HG03175 (cell line): ENCODE measurements around the gene GPR142.
"Not testable (repeated sequence)": the region's sequence is repeated elsewhere in the genome, so short reads cannot be mapped to it uniquely, and the experiment has no call there.

Experiments used
- ATAC-seq: cut with Tn5 transposase; IDR thresholded peaks from one replicate; pipeline ENCODE4 v1.9.1; 2021; ENCODE audit warnings: mild to moderate bottlenecking, moderate library complexity; ENCODE audit not compliant: unreplicated experiment

Gene GPR142

DNA sequence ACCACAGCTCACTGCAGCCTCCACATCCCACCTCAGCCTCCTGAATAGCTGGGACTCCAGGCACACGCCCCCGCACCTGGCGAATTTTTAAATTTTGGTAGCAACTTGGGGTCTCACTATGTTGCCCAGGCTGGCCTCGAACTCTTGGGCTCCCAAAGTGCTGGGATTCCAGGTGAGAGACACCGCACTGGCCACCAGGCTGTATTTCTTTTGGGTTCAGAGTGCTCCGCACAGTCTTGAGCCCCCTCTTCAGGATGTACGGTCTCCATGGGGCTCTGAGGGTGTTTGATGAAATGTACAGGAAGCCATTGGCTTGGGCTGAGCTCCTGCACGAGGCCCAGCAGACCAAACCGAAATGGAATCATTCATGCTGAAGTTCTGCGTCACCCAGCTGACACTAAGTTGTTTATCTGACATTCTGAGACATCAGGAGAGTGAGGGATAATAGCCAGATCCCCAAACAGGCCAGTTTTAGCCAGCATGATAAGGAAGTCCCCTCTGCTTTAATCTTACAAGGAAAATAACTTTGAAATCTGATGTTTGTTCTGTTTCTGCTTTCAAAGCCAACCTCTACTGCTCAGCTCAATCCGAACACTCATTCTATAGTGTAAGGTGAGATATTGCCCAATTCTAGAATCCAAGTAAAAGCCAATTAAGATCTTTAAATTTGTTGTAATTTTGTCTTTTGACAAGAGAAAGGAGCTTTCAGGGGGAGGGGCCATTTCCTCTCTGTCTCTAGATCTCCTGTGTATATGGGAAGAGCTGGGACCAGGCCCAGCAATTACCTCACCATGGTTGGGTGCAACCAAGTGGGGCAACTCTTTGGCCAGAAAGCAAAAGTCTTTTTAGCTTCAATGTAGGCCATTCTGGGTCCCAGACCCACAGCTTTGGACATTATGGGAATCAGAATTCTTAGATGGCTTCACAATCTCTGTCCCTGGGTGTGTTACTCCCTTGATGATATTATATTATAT lies 23.7 kb downstream of the GPR142 start:
- ATAC-seq: no peak

DNA sequence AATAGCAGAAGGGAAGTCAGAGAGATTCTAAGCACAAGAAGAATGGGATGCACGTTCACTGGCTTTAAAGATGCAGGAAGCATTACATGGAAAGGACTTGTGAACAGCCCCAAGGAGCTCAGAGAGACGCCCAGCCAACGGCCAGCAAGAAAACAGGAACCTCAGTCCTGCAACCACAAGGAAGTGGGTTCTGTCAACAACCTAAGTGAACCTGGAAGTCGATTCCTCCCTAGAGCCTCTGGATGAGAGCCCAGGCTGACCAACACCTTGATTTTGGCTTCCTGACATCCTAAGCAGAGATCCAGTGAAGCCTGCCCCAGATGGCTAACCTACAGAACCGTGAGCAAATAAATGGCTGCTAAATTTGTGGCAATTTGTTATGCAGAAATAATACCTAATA lies 24.5 kb downstream of the GPR142 start:
- no peak for ATAC-seq

DNA sequence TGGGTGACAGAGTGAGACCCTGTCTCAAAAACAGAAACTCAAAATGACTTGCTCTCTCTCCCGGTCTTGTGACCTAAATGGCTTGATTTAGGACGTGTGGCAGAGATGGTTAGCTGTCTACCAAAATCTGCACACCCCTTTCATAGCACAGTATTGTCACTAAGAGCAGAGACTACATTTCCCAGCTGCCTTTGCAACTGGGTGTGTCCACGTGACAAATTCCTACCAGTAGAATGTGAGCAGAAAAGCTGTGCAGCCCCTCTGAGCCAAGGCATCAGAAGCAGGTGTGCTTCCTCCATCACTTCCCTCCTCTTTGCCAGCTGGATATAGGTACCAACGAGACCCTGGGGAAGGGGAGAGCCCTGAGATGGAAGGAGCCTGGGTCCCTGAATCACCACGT lies 25.5 kb downstream of the GPR142 start:
- no peak for ATAC-seq

DNA sequence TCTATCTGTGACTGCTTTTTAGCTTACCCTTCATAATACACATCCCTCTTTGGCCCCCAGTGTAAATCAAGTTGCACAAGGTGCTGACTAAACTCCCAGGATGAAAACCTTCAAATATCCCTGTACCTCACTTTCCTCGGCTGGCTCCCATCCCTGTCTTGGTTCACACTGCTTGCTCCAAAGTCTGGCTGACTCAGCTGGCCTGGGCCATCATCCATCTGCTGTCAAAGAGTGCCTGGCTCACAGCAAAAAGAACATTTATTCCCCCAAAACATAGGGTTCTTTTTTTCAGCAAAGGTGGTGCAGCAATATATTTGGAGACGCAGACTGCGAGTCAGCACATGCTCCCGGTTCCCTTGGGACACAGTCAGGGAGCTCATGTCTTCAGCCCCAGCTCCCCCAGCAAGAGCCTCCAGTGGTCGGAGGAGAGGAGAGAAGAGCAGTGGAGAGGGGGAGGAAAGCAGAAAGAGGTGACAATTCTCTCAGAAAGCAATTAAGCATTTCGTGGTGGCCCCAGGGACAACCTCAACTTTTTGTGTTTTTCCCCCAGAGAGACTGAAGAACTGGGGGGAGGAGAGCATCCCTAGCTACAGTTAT lies 26.1 kb downstream of the GPR142 start:
- ATAC-seq: no peak

DNA sequence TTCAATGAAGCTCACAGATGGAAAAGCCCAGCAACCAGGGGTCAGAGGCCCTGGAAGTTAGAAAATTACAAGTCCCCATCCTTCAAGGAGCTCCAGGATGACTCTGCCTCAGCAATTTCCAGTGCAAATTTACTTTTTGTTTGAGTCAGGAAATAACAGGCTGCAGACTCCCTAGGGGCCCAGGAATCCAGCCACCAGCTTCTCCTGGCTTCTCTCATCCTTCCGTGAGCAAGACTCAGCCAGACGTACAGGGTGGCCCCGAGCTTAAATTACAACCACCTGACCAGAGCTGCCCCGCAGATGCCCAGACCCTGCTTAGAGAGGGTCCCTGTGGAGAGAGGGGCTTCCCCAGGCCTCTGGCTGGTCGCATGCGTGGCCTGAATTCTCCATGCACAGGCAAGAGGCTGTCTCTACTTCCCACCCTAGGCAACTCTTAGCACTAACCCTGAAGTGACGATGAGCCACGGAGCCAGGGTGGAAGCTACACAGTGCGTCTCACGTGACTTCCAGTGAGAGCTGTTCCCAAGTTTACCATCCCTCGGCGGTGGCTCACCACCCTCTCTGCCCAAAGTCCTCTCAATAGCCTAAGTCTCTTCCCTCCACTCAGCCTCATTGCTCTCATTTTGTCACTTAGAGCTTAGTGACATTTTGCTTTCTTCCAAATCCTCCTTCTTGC lies 27.1 kb downstream of the GPR142 start:
- ATAC-seq: no peak

DNA sequence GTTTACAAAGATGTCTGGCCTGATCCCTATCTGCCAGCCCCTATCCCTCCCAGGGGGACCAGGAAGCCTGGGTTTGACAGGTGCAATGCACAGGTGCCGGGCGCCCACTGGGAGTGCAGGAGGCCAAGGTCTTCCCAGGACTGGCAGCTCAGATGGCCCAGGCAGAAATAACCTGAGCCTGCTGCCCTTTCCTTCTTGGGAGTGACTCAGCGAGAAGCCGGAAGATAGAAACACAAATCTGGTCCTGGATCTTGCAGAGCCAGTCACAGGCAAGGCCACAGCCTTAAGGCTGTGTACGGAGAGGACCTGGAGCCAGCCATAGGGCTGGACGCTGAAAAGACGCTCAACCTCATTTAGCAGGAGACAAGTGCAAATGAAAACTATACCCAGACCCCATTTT lies 27.7 kb downstream of the GPR142 start:
- no peak for ATAC-seq

DNA sequence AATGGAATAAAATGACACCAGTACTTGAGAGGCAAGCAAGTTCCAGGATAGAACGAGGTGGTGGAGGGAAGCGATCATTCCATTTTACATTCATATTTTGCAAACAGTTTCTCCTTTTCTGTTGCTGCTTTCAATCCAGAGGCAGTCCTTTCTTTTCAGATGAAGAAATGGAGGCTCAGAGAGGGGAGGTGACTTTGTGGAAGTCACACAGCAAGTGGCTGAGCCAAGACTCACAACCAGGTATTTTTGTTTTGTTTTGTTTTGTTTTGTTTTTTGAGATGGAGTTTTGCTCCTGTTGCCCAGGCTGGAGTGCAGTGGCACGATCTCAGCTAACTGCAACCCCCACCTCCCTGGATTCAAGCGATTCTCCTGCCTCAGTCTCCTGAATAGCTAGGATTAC lies 29.3 kb downstream of the GPR142 start:
- ATAC-seq: no peak

DNA sequence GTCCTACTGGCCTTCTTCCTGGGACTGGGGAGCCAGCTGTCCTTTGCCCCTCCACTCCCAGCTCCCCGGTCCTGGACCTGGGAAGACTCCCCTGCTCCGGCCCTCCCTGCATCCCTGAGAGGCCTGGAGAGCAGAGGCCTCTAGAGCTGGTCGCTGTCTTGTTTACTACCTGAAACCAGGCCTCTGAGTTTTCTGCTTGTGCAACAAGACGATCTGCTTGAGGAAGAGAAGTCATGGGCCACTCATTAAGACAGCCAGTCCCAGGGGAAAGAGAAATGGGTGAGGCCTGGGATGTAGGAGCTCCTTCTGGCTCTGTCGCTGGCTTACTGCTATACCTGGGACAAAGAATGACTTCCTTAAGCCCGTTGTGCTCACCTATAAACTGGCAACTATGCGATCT lies 34.7 kb downstream of the GPR142 start:
- ATAC-seq: no peak

DNA sequence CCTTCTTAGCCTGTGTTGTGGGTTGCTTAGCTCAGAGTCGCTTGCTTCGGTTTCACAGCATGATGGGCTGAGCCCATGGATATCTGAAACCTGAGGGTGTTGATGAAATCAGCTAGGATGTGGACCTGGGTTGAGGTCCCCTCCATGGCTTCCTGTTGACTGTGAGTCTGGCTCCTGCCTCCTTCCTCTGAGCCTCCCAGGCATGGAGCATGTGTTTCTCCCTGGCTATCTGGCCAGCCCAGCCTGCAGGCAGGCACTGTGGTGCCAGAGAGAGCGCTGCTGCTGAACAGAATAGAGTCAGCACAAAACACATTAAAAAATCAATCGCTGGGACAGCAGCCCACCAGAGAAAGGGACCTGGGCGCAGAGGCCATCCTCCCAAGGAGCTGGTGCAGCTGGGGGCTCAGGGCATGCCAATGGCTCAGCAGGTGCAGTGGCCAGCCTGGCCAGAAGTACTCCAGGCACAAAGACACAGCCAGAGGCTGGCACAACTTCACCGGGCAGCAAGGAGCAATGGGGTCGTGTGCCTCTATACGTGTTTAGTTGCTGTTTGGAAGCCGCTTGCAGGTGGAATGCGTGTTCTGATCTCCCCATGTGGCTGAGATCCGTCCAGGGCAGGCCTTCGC lies 36.3 kb downstream of the GPR142 start:
- ATAC-seq: no peak

DNA sequence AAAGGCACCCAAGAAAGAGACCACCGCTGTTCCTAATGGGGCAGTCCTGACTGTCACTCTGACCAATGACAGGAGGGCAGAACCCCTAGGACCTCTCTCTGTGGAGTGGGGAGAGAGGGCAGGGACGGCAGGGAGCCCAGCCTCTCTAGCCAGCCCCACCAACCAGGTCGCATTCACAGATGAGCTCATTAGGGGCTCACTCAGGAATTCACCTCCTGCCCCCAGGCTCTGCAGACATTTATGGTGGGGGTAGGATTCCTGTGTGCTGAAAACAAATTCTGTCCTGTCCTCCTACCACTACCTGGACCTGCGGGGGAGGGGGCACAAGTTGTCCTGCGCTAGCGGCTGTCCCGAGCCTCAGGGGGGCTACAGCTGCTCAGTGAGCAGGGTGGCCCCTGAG lies 36.9 kb downstream of the GPR142 start:
- ATAC-seq: no peak

DNA sequence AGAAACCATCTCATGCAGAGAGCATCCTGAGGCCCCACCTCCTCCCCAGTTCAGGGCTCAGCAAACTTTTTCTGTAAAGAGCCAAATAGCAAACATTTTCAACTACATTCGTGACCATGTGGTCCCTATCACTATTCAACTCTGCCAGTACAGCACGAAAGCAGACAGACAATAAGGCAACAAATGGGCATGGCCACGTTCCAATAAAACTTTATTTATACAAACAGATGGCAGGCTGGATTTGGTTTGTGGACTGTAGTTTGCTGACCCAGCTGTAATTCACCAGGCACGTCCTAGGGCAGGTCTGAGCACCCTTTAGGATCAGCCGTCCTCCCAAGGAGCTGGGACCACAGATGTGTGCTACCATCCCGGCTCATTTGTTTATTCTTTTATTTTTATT lies 37.5 kb downstream of the GPR142 start:
- ATAC-seq: no peak

DNA sequence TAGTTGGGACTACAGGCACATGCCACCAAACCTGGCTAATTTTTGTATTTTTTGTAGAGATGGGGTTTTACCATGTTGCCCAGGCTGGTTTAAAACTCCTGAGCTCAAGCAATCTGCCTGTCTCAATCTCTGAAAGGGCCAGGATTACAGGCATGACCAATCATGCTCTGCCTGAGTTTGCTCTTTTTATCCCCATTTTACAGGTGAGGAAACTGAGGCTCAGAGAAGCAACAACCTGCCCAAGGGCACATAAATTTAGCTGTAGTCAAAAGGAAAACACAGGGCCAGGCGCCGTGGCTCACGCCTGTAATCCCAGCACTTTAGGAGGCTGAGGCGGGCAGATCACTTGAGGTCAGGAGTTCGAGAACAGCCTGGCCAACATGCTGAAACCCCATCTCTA lies 38.0 kb downstream of the GPR142 start:
- not testable (repeated sequence) for ATAC-seq

DNA sequence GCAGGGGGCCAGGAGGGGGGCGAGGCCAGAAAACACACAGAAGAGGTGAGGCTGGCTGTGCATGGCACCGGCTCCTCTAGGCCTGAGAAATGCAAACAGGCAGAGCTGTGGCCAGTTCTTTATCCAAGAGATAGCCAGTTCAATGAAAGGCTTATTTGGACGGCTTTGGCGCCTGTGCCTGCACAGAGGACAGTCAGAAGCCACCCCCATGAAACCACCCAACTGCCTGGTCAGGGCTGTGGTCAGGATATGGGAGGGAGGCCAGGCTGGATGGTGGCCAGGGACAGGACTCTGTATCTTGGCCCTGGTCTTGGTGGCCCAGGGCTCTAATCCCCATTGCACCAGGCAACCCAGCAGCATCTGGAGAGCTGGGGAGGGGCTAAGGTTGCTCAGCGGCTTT lies 40.1 kb downstream of the GPR142 start:
- no peak for ATAC-seq

DNA sequence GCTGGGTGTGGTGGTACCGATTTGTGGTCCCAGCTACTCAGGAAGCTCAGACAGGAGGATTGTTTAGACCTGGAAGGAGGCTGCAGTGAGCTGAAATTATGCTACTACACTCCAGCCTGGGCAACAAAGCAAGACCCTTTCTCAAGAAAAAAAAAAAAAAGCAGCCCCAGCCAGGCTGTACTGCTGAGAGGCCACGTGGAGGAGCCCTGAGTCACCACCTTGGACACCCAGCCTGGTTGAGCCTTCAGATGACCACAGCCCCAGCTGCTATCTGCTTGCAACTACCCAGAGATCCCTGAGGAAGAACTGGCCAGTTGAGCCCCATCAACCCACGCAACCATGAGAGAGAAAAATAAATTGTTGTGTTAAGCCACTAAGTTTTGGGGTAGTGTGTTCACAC lies 41.0 kb downstream of the GPR142 start:
- no peak for ATAC-seq

DNA sequence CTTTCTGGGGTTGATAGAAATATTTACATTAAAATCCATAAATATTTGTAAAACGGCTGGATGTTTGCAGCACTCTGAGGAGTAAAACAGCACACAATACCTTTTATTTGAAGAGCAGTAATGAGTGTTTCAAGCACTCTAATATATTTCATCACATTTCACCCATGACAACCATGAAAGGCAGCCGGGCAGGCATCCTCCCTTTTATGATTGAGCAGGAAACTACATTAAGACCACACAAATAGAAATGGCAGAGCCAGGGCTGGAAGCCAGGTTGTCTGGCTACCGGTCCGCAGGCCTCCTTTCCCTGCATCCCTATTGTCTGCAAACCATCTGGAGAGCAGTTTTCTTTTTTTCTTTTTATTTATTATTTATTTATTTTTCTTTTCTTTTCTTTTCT lies 41.5 kb downstream of the GPR142 start:
- ATAC-seq: no peak

DNA sequence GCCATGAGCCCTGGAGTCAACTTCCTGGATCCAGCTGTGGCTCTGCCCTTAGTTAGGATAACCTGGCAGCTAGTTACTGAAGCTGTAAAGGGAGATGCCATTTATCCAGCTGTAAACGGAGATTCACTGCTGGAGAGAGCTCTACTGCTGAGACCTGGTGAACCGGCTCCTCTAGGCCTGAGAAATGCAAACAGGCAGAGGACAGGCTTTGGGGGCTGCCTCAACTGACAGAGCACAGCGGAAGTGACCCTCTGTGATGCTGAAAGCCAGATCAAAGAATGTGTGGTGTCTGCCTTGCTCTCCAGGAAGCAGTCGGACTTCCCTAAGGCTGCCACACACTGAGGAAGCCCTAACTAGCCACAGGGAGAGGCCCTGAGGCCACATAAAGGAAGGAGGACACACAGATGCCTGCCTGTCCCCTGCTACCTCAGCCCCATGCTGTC lies 42.7 kb downstream of the GPR142 start:
- ATAC-seq: no peak

DNA sequence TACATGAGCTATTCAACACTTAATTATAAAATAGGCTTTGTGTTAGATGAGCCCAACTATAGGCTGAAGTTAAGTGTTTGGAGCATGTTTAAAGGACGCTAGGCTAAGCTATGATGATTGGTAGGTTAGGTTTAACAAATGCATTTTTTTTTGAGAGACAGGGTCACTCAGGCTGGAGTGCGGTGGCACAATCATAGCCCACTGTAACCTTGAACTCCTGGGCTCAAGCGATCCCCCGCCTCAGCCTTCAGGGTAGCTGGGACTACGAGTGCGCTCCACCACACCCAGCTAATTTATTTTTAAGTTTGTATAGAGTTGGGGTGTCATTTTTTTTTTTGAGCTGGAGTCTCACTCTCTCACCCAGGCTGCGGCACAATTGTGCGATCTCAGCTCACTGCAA lies 45.3 kb downstream of the GPR142 start:
- ATAC-seq: no peak

DNA sequence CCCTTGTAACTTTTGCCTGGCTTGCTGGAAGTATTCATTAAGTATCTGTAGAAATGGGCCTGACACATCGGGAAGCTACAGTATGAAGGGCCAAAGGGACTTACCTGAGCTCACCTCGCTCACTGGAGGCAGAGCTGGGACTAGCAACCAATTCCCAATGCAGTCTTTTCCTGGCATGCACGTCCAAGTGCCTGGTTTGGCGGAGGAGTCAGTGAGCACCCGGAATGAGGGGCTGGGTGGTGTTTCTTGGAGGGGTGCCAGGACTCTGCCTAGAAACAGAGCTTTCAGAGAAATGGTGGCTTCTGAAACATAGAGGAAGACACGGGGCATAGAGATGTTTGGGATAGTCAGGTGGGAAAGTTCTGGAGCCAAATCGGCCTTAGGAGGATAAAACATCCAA lies 46.2 kb downstream of the GPR142 start:
- ATAC-seq: no peak

DNA sequence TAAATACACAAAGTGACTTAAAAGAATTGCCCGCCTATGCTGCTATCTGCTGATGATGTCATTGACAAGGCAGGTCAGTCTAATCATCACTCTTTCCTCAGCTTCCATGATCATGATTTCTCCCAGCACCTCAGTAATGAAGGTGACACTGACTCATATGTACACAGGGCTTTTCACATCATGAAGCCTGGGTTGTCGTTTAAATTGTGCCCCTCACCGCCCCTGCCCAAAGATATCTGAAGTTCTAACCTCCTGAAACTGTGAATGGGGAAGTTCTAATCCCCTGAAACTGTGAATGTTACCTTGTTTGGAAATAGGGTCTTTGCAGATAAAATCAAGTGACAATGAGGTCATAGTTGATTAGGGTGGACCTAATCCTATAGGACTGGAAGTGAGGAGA lies 47.2 kb downstream of the GPR142 start:
- ATAC-seq: no peak

DNA sequence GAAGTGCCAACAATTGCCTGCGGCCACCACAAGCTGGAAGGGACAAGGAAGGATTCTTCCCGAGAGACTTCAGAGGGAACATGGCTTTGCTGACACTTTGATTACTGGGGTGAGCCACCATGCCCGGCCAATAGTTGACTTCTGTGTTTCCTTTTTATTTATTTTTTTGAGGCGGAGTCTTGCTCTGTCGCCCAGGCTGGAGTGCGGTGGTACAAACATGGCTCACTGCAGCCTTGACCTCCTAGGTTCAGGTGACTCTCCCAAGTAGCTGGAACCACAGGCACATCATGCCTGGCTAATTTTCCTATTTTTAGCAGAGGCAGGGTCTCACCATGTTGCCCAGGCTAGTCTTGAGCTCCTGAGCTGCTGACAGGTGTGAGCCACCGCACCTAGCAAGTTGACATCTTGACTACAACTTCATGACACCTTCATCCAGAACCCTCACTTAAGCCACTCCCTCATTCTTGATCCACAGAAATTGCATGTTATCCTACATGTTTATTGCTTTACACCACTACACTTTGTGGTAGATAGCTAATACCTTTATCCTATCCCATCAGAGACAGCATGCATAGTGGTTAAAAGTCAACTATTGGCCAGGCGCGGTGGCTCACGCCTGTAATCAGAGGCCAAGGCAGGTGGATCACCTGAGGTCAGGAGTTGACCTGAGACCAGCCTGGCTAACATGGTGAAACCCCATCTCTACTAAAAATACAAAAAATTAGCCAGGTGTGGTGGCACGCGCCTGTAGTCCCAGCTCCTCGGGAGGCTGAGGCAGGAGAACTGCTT lies 48.5 kb downstream of the GPR142 start:
- ATAC-seq: no peak
